HG03575 (cell line): Measurements from ENCODE around the gene OXCT1.
"Not testable (repeated sequence)": the region's sequence is repeated elsewhere in the genome, so short reads cannot be mapped to it uniquely, and the experiment has no call there.

Experiments
- ATAC-seq: cut with Tn5 transposase; IDR thresholded peaks from one replicate; pipeline ENCODE4 v1.9.1; 2021; ENCODE audit not compliant: unreplicated experiment, insufficient number of reproducible peaks, low FRiP score; ENCODE audit errors: extremely low read depth

Gene OXCT1

GRCh38 chr5:41747708-41748107 is 122.5 kb downstream of the OXCT1 start:
- no peak for ATAC-seq

GRCh38 chr5:41747301-41747700 is 122.9 kb downstream of the OXCT1 start:
- no peak for ATAC-seq

- not testable (repeated sequence) for ATAC-seq
These were observed 127.6 kb downstream of the OXCT1 start for GRCh38 chr5:41742608-41743007.

GRCh38 chr5:41738710-41739354 is 131.4 kb downstream of the OXCT1 start:
- no peak for ATAC-seq

- ATAC-seq = no peak
These were observed 133.6 kb downstream of the OXCT1 start for GRCh38 chr5:41736641-41737040.

GRCh38 chr5:41735213-41735612 is 135.0 kb downstream of the OXCT1 start:
- no peak for ATAC-seq

- not testable (repeated sequence) for ATAC-seq
These were observed 140.8 kb downstream of the OXCT1 start for GRCh38 chr5:41729381-41729780.

GRCh38 chr5:41728281-41728680 is 141.9 kb downstream of the OXCT1 start:
- ATAC-seq = no peak

DNA sequence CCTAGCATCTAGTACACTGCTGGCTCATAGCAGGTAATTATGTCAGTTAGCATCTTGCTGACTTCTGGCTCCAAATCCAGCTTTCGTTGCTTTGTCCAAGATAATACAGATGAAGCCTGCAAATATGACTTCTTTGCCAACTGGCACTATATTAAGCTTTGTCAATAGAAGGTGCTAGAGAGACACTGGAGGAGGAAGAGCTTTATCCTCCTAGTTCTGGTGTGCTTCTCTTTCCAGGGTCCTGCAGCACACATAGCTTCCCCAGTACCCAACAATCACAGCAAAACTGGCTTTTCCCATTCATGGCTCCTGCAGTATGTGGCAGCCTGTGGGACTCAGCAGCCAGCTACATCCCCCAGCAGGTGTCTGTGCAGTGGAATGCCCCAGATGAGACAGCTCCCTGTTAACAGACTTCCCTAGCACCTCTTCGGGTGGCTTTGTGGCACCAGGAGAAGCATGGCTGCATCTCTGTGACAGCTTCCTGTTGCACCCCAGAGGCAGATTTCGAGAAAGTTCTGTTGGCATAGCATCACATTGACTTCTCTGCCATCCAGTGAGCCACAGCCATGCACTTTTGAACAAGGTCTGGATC is 147.8 kb downstream of the OXCT1 start:
- no peak for ATAC-seq

- no peak for ATAC-seq
These were observed 148.7 kb downstream of the OXCT1 start for GRCh38 chr5:41721516-41721915.

GRCh38 chr5:41716382-41716781 is 153.8 kb downstream of the OXCT1 start:
- ATAC-seq = no peak

GRCh38 chr5:41714446-41714845 is 155.8 kb downstream of the OXCT1 start:
- not testable (repeated sequence) for ATAC-seq

DNA sequence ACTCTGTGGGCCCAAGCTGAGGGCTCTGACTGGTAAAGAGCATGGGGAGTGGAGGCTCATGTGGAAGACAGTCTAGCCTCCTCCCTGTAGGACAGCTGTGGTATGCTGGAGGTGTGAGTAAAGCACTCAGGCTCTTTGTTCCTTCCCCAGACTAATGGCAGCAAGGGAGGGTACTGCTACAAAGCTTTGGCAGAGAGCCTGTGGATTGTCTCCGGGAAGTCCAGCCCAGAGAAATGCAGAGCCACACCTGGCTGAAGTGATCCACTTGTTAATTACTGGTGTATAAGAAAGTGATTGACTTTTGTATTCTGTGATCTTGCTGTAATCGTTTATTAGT is 161.7 kb downstream of the OXCT1 start:
- no peak for ATAC-seq

- peak; percentile 88 for ATAC-seq
These were observed 162.2 kb downstream of the OXCT1 start for GRCh38 chr5:41707853-41708603.

DNA sequence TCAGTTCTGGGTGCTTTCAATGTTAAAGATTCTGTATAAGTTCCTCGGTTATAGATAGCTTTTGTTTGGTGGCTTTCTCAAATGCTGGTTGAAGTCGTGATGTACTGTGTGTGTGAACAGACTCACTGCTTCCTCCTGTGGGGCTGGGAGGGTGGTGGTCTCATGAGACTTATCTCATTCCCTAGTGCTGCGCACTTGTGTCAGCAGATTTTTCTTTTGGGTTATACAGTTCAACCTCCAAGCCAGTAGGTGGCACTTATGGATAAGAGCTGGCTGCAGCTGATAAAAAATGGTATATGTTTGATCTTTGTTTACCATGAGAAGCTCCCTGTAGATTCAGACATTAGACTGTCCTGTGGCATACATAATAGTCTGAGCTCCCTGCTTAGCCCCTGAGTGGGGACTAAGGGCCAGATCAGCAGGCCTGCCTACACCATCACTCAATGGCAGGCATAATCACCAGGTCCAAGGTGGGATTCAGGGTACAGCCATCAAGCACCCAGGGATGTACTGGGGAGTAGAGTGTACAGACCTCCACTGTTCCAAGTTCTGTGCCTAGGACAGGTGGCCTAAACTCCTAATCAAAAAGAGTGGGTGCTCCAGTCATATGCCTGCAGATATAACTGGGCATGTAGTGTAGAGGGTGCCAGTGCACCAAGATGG is 174.2 kb downstream of the OXCT1 start:
- ATAC-seq = no peak

GRCh38 chr5:41686767-41687166 is 183.5 kb downstream of the OXCT1 start:
- no peak for ATAC-seq

DNA sequence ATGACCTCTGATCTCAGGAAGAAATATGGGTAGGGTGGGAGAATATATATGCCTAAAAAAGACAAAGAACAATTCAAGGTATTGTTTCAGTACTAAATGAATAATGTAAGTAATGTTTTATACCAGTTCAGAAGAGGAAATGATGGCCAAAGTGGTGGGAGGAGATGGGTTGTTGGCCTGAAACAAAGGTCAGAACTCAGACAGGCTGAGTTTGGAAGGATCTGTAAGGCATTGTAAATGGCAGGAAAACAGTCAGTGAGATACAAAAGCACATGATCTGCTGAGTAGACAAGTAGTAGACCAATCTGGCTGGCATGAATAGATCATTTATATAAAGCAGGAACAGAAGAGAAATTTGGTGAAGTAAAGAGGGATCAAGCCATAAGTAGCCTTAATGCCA is 184.0 kb downstream of the OXCT1 start:
- ATAC-seq = no peak

- no peak for ATAC-seq
These were observed 187.0 kb downstream of the OXCT1 start for GRCh38 chr5:41683181-41683580.

GRCh38 chr5:41682641-41683040 is 187.6 kb downstream of the OXCT1 start:
- ATAC-seq = no peak

DNA sequence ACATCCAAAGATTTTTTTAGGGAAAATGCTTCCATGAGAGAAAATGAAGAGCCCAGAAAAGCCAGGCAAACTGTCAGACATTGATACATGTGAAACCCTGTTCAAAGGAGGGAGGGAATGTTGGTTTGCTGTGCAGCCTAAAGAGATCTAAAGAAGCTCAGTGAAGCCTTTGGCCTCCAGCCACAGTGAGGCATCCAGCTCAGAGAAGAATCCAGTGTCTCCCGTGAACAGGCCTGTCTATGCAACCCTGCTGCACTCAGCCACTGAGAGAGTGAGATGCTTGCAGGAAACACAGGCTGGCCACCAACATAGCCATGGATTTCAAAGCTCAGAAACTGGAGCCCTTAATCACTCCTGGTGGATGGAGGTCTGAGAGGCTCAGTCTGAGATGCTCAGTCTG is 188.4 kb downstream of the OXCT1 start:
- no peak for ATAC-seq
